CD14-positive monocyte (primary cell): ENCODE results near the gene LCE2D. TPM values are rescaled to one million over a fixed set of nuclear protein-coding genes. Genes with fewer than 3 reads are reported as not detected.

ENCODE experiments used
- DNase-seq, 3 donors: peaks; one replicate each; pipeline ENCODE4 v3.0.0-alpha.2; 2011 to 2022
- H2AFZ ChIP-seq: 2 replicates; pipeline ENCODE4 v1.6.0; 2012; ENCODE audit warnings: mild to moderate bottlenecking, low read depth, low read length, inconsistent platforms; ENCODE audit not compliant: insufficient read depth, poor library complexity, severe bottlenecking
- H3K27ac ChIP-seq, 2 donors: 1 replicate in 1 of 2; 2 replicates in 1 of 2; pipeline ENCODE4 v1.5.1; 2012 to 2013; ENCODE audit warnings: low read length in 2 of 2, control low read depth in 1 of 2, inconsistent platforms in 1 of 2, low read depth in 1 of 2, mild to moderate bottlenecking in 1 of 2
- H3K27me3 ChIP-seq, 2 donors: one replicate each; pipeline versions ENCODE4 v1.6.0 to v1.6.1; 2011 to 2013; ENCODE audit warnings: low read length in 2 of 2; ENCODE audit not compliant: control insufficient read depth in 2 of 2, insufficient read depth in 2 of 2
- H3K36me3 ChIP-seq, 2 donors: replicated peaks in 1 of 2; 1 replicate in 1 of 2; 2 replicates in 1 of 2; pipeline versions ENCODE4 v1.5.1 to v1.6.1; 2012 to 2013; ENCODE audit warnings: low read length in 2 of 2, control low read depth in 1 of 2, inconsistent platforms in 1 of 2, mild to moderate bottlenecking in 1 of 2; ENCODE audit not compliant: insufficient read depth in 2 of 2, control insufficient read depth in 1 of 2
- H3K4me1 ChIP-seq, 2 donors: 1 replicate in 1 of 2; 2 replicates in 1 of 2; pipeline versions ENCODE4 v1.5.1 to v1.6.1; 2012 to 2013; ENCODE audit warnings: low read length in 2 of 2, control low read depth in 1 of 2, inconsistent platforms in 1 of 2, mild to moderate bottlenecking in 1 of 2, moderate library complexity in 1 of 2; ENCODE audit not compliant: insufficient read depth in 2 of 2, control insufficient read depth in 1 of 2
- H3K4me2 ChIP-seq: replicated peaks from 2 replicates; pipeline ENCODE3; 2012; ENCODE audit warnings: low read length, moderate library complexity, mild to moderate bottlenecking; ENCODE audit not compliant: poor library complexity, severe bottlenecking; ENCODE audit errors: extremely low read depth
- H3K4me3 ChIP-seq, 3 experiments: fragments of 200-600 bp in 1 of 3; sonication (generic) in 1 of 3; replicated peaks in 1 of 3; 1 replicate in 2 of 3; 2 replicates in 1 of 3; pipeline ENCODE4 v1.5.1; 2011 to 2013; ENCODE audit warnings: low read length in 3 of 3, mild to moderate bottlenecking in 3 of 3, control low read depth in 2 of 3, low read depth in 2 of 3, inconsistent platforms in 1 of 3, moderate library complexity in 1 of 3
- H3K79me2 ChIP-seq: 2 replicates; pipeline ENCODE4 v1.6.0; 2012; ENCODE audit warnings: mild to moderate bottlenecking, control low read depth, inconsistent platforms, low read length, moderate library complexity; ENCODE audit not compliant: insufficient read depth
- H3K9ac ChIP-seq: 2 replicates; pipeline ENCODE4 v1.6.0; 2017; ENCODE audit warnings: low read length, mild to moderate bottlenecking; ENCODE audit not compliant: insufficient read depth, poor library complexity, severe bottlenecking
- H3K9me3 ChIP-seq, 2 donors: replicated peaks in 1 of 2; 1 replicate in 1 of 2; 2 replicates in 1 of 2; pipeline versions ENCODE4 v1.5.1 to v1.6.1; 2012 to 2013; ENCODE audit warnings: low read length in 2 of 2, control low read depth in 1 of 2; ENCODE audit not compliant: control insufficient read depth in 1 of 2, insufficient read depth in 1 of 2
- H4K20me1 ChIP-seq: 2 replicates; pipeline ENCODE4 v1.6.0; 2012; ENCODE audit warnings: mild to moderate bottlenecking, low read length, control low read depth, moderate library complexity; ENCODE audit not compliant: insufficient read depth
- H3K27ac Mint-ChIP-seq, 7 donors: one replicate each; pipeline ENCODE4 v1.8.0; 2020; ENCODE audit warnings: mild to moderate bottlenecking in 7 of 7, mixed read lengths in 7 of 7, moderate library complexity in 6 of 7, inconsistent platforms in 2 of 7
- H3K27me3 Mint-ChIP-seq, 3 donors: one replicate each; pipeline ENCODE4 v1.8.0; 2021 to 2022; ENCODE audit warnings: low read depth in 3 of 3, mild to moderate bottlenecking in 3 of 3, mixed read lengths in 3 of 3, moderate library complexity in 3 of 3, inconsistent platforms in 1 of 3
- H3K36me3 Mint-ChIP-seq, 2 donors: one replicate each; pipeline ENCODE4 v1.8.0; 2020; ENCODE audit warnings: mixed read lengths in 2 of 2, inconsistent platforms in 1 of 2, mild to moderate bottlenecking in 1 of 2
- H3K4me1 Mint-ChIP-seq: one replicate; pipeline ENCODE4 v1.8.0; 2020; ENCODE audit warnings: mild to moderate bottlenecking, mixed read lengths
- H3K4me3 Mint-ChIP-seq, 2 donors: one replicate each; pipeline ENCODE4 v1.8.0; 2020; ENCODE audit warnings: mild to moderate bottlenecking in 2 of 2, mixed read lengths in 2 of 2, moderate library complexity in 1 of 2
- H3K9me3 Mint-ChIP-seq, 7 donors: one replicate each; pipeline ENCODE4 v1.8.0; 2020 to 2022; ENCODE audit warnings: mixed read lengths in 7 of 7, mild to moderate bottlenecking in 6 of 7, moderate library complexity in 6 of 7, inconsistent platforms in 2 of 7
- CTCF ChIP-seq: fragments of 200-600 bp; IDR thresholded peaks from one replicate; pipeline ENCODE4 v1.8.0; 2022; ENCODE audit warnings: antibody characterized with exemption, mild to moderate bottlenecking
- WGBS: methylation state at CpG from one replicate; pipeline ENCODE4 v1.1.5; 2013; ENCODE audit warnings: missing lambda C conversion rate; ENCODE audit not compliant: insufficient coverage; 5-methylcytosine and 5-hydroxymethylcytosine counted together
- intact Hi-C, 2 donors: fragments of 100-400 bp; cut with micrococcal nuclease; formaldehyde crosslinking; loops; one replicate each; pipeline versions ENCODE4 v1.15.0 to v1.15.1; 2023
- polyA plus RNA-seq, 3 donors: library from polyadenylated mRNA; depleted of rRNA in 1 of 3; unstranded in 2 of 3; stranded (reverse) in 1 of 3; fragments of 300-500 nt in 2 of 3; fragments of >200 nt in 1 of 3; fragmentation: Illumina TruSeq in 2 of 3; gene quantifications; 1 replicate in 2 of 3; 2 replicates in 1 of 3; pipeline ENCODE4 v1.2.3, GENCODE V29; 2012 to 2021
- small RNA-seq: library from RNA; depleted of rRNA; stranded (forward); fragments of <200 nt; gene quantifications from one replicate; pipeline ENCODE3, GENCODE V24; 2012; ENCODE audit warnings: low read depth; ENCODE audit not compliant: insufficient read length

LCE2D gene
- polyA plus RNA-seq, 3 donors, result not detected

GRCh38 chr1:152707860-152708259, 44.7 kb downstream of the LCE2D start, which contains the start of gene LCE4A:
Gene LCE4A, plus strand, starts transcription at chr1:152708160. Its CDS starts 916 bp downstream, at chr1:152709076.
- H3K27me3 ChIP-seq, result no peaks in the 10 kb centered on the region
- no peaks in the 10 kb centered on the region for H3K36me3 Mint-ChIP-seq
- H3K9me3 Mint-ChIP-seq, result peaks cover 0 to 8% (median 5%) of the 10 kb centered on the region in 7 donors
- H3K27ac Mint-ChIP-seq, result peak within 1 kb of the TSS in 1 of 7 donors; percentile 55
- H3K4me1 ChIP-seq, result no peaks in the 10 kb centered on the region
- peaks cover 2 to 10% (median 6%) of the 10 kb centered on the region in 3 donors for H3K27me3 Mint-ChIP-seq
- no peak within 1 kb of the TSS for H3K4me3 ChIP-seq
- no peak within 1 kb of the TSS for H3K27ac ChIP-seq
- no peak within 1 kb of the TSS for H3K4me3 Mint-ChIP-seq
- H3K9ac ChIP-seq, result no peak within 1 kb of the TSS
- H3K36me3 ChIP-seq, result no peaks in the 10 kb centered on the region
- H3K4me2 ChIP-seq, result no peak within 1 kb of the TSS
- TF ChIP-seq CTCF, result no peak
- DNase-seq, result no peak
- H3K4me1 Mint-ChIP-seq, result no peaks in the 10 kb centered on the region
- no peaks in the 10 kb centered on the region for H3K79me2 ChIP-seq
- no peaks in the 10 kb centered on the region for H3K9me3 ChIP-seq
- WGBS, result 91% methylated on average over 1 of the region's 2 CpGs
- no peaks in the 10 kb centered on the region for H4K20me1 ChIP-seq
- H2AFZ ChIP-seq, result no peak within 1 kb of the TSS
- intact Hi-C loops, result no loop called here

Small RNAs within 50 kb of the gene (small RNA-seq; reads per million reads assigned to genes)
- gene LCE3A (not detected), gene LCE3B (not detected)

Other genes with a start within 250 kb of the LCE2D start
- not detected for gene CRNN, start 249.1 kb upstream of the LCE2D start, polyA plus RNA-seq
- gene LCE5A, start 152.6 kb upstream of the LCE2D start, polyA plus RNA-seq, result not detected
- not detected for gene CRCT1, start 148.9 kb upstream of the LCE2D start, polyA plus RNA-seq
- not detected for gene LCE3E, start 96.6 kb upstream of the LCE2D start, polyA plus RNA-seq
- gene LCE3D, start 82.9 kb upstream of the LCE2D start, polyA plus RNA-seq, result not detected
- gene LCE3C, start 63.1 kb upstream of the LCE2D start, polyA plus RNA-seq, result not detected
- not detected for gene LCE3B, start 49.6 kb upstream of the LCE2D start, polyA plus RNA-seq
- not detected for gene LCE3A, start 40.3 kb upstream of the LCE2D start, polyA plus RNA-seq
- not detected for gene LCE2C, start 11.9 kb downstream of the LCE2D start, polyA plus RNA-seq
- gene LCE2B, start 22.7 kb downstream of the LCE2D start, polyA plus RNA-seq, result not detected
- gene LCE2A, start 35.0 kb downstream of the LCE2D start, polyA plus RNA-seq, result not detected
- gene LCE4A, start 44.8 kb downstream of the LCE2D start, polyA plus RNA-seq, result not detected
- not detected for gene KPRP, start 94.6 kb downstream of the LCE2D start, polyA plus RNA-seq
- not detected for gene LCE1F, start 111.8 kb downstream of the LCE2D start, polyA plus RNA-seq
- not detected for gene LCE1E, start 122.9 kb downstream of the LCE2D start, polyA plus RNA-seq
- gene LCE1D, start 133.3 kb downstream of the LCE2D start, polyA plus RNA-seq, result not detected
- gene LCE1C, start 143.3 kb downstream of the LCE2D start, polyA plus RNA-seq, result not detected
- gene LCE1B, start 148.6 kb downstream of the LCE2D start, polyA plus RNA-seq, result not detected
- gene LCE1A, start 164.1 kb downstream of the LCE2D start, polyA plus RNA-seq, result not detected
- not detected for gene LCE6A, start 179.5 kb downstream of the LCE2D start, polyA plus RNA-seq
- not detected for gene LCE7A, start 196.6 kb downstream of the LCE2D start, polyA plus RNA-seq
- not detected for gene SMCP, start 214.9 kb downstream of the LCE2D start, polyA plus RNA-seq
- gene IVL, start 245.2 kb downstream of the LCE2D start, polyA plus RNA-seq, result not detected